Skeletal muscle tissue (tissue), 5 donors: ENCODE data around the gene SEMA4B. TPM values are rescaled to one million over a fixed set of nuclear protein-coding genes. Genes with fewer than 3 reads are reported as not detected.
"Not testable (repeated sequence)": the region's sequence is repeated elsewhere in the genome, so short reads cannot be mapped to it uniquely, and the experiment has no call there.

Experiments
- H3K27ac ChIP-seq: one replicate; pipeline ENCODE4 v1.7.0; 2013; ENCODE audit warnings: mild to moderate bottlenecking, low read depth, low read length, inconsistent platforms
- H3K27me3 ChIP-seq, 3 donors: one replicate each; pipeline ENCODE4 v1.7.0; 2013; ENCODE audit warnings: low read length in 3 of 3; ENCODE audit not compliant: control insufficient read depth in 3 of 3, insufficient read depth in 3 of 3
- H3K36me3 ChIP-seq, 3 donors: one replicate each; pipeline ENCODE4 v1.7.0; 2013; ENCODE audit warnings: low read length in 3 of 3; ENCODE audit not compliant: control insufficient read depth in 3 of 3, insufficient read depth in 3 of 3
- H3K4me1 ChIP-seq, 3 donors: one replicate each; pipeline ENCODE4 v1.7.0; 2013; ENCODE audit warnings: low read length in 3 of 3, mild to moderate bottlenecking in 3 of 3; ENCODE audit not compliant: control insufficient read depth in 3 of 3, insufficient read depth in 3 of 3
- H3K4me3 ChIP-seq, 3 donors: one replicate each; pipeline ENCODE4 v1.7.0; 2013; ENCODE audit warnings: low read length in 3 of 3
- H3K9ac ChIP-seq, 3 donors: one replicate each; pipeline ENCODE4 v1.7.0; 2013; ENCODE audit warnings: low read length in 3 of 3, mild to moderate bottlenecking in 3 of 3, moderate library complexity in 2 of 3, low read depth in 1 of 3
- H3K9me3 ChIP-seq, 3 donors: one replicate each; pipeline ENCODE4 v1.7.0; 2013; ENCODE audit warnings: low read length in 3 of 3; ENCODE audit not compliant: control insufficient read depth in 3 of 3
- small RNA-seq: library from RNA; depleted of rRNA; stranded (forward); fragments of <200 nt; gene quantifications from one replicate; pipeline ENCODE3, GENCODE V24; 2014
- total RNA-seq: library from RNA; depleted of rRNA; stranded (reverse); fragments of >200 nt; gene quantifications from one replicate; pipeline ENCODE4 v1.2.3, GENCODE V29; 2014
- donor health status: Osteomylitis.

SEMA4B gene
- total RNA-seq, 1 donor from 2014 or later, result 7.8 TPM

DNA sequence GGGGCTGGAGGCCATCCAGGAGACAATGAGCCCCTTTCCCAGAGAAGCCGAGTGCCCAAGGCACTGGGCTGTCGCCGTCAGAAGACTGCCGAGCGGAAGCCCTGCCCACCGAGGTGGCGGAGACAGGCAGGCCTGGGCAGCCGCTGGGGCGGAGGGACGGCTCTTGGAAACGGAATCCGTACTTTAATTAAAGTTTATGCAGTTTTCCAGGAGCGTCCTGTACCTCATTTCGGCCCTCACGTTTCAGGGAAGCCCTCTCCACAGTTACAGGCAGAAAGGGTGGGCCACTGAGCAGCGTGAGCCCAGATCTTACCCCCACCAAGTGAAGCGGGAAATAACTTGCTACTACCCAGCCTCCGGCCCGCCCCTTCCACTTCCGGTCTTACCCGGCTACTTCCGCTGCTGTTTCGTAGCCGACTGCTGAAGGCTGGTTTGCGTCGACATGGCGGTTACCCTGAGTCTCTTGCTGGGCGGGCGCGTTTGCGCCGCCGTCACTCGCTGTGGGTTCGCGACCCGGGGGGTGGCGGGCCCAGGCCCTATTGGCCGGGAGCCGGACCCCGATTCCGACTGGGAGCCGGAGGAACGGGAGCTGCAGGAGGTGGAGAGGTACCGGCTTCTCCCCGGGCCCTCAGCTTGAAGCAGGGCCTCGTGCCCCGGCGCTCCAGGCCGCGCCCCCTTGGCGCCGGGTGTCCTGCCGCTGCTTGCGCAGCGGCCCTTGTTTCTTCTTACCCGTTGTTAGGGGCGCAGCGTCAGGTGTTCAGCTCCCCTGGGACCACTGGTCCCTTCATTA is 64.3 kb downstream of the SEMA4B start, which contains the start of gene NGRN:
NGRN (plus strand) TSS at position 402 of the 790 bp plus-strand sequence; CDS start at position 443, 41 bp downstream.
- Histone ChIP-seq H3K4me1 (peaks cover 39 to 71% (median 40%) of the 10 kb centered on the region in 3 donors), H3K9ac (peak within 1 kb of the TSS; percentile 96 to 97 (median 96)), H3K4me3 (peak within 1 kb of the TSS; percentile 78 to 97 (median 94)), H3K9me3 (no peaks in the 10 kb centered on the region), H3K27me3 (no peaks in the 10 kb centered on the region), H3K27ac (peak within 1 kb of the TSS; percentile 93), H3K36me3 (peaks cover 7 to 17% (median 14%) of the 10 kb centered on the region in 3 donors)

DNA sequence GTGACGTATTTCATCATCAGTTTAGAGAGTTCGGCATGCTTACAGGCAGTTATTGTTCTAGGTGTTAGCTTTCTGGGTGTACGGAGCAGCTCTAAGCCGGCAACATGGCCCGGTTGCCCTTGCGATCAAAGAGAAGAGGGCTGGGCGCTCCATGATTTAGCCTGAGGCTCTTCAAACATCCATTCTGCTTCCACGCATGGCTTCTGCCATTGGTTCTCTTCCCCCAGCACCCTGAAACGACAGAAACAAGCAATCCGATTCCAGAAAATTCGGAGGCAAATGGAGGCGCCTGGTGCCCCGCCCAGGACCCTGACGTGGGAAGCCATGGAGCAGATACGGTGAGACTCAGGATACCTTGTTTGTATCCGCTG is 64.9 kb downstream of the SEMA4B start:
- Histone ChIP-seq H3K36me3 (peaks cover 7 to 19% (median 17%) of the 10 kb centered on the region in 3 donors), H3K4me1 (peaks cover 44 to 76% (median 46%) of the 10 kb centered on the region in 3 donors), H3K9me3 (no peaks in the 10 kb centered on the region), H3K9ac (peak overlapping the region; percentile 96 to 97 (median 96)), H3K27ac (peak overlapping the region; percentile 93), H3K4me3 (peak overlapping the region; percentile 78 to 97 (median 94)), H3K27me3 (no peaks in the 10 kb centered on the region)

DNA sequence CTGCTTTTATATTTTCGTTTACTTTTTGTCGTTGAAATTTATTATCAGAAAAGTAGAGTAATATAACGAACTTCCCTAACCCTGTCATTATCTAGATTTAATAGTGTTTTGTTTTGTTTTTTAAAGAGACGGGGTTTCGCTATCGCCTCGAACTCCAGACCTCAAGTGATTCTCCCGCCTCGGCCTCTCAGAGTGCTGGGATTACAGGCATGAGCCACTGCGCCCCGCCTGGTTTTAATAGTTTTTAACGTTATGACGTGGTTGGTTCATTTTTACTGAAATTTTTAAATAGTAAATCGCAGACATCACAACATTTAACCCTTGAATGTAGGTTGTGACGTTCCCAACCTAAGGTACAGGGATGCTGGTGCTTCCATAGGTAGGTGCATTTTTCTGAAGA is 65.4 kb downstream of the SEMA4B start:
- Histone ChIP-seq H3K4me3 (peak overlapping the region; percentile 78 to 97 (median 94)), H3K4me1 (peaks cover 49 to 80% (median 50%) of the 10 kb centered on the region in 3 donors), H3K27ac (peak overlapping the region; percentile 93), H3K27me3 (no peaks in the 10 kb centered on the region), H3K9me3 (no peaks in the 10 kb centered on the region), H3K36me3 (peaks cover 8 to 23% (median 18%) of the 10 kb centered on the region in 3 donors), H3K9ac (peak overlapping the region; percentile 96 to 97 (median 96))

DNA sequence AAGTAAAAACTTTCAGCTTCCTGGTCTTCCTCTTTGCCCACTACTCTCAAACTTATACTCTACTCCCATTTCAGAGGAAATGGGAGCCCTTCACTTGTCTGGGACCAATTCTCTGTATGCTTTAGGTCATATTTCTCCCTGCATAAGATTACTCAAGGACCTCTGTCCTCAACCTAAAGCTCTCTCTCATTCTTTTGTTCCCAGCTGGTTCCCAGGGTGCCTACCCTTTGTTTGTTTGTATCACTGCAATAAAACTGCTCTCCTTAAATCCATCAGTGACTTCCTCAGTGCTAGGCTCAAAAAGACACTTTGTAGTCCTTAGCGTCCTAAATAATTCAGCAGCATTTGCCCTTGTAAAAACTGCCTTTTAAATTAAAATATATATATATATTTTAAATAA is 67.3 kb downstream of the SEMA4B start:
- Histone ChIP-seq H3K36me3 (peaks cover 14 to 33% (median 30%) of the 10 kb centered on the region in 3 donors), H3K9ac (no peak overlapping the region), H3K9me3 (no peaks in the 10 kb centered on the region), H3K4me1 (peaks cover 55 to 70% (median 59%) of the 10 kb centered on the region in 3 donors), H3K27ac (peak overlapping the region; percentile 93), H3K27me3 (no peaks in the 10 kb centered on the region), H3K4me3 (peak overlapping the region in 1 of 3 donors; percentile 26)

DNA sequence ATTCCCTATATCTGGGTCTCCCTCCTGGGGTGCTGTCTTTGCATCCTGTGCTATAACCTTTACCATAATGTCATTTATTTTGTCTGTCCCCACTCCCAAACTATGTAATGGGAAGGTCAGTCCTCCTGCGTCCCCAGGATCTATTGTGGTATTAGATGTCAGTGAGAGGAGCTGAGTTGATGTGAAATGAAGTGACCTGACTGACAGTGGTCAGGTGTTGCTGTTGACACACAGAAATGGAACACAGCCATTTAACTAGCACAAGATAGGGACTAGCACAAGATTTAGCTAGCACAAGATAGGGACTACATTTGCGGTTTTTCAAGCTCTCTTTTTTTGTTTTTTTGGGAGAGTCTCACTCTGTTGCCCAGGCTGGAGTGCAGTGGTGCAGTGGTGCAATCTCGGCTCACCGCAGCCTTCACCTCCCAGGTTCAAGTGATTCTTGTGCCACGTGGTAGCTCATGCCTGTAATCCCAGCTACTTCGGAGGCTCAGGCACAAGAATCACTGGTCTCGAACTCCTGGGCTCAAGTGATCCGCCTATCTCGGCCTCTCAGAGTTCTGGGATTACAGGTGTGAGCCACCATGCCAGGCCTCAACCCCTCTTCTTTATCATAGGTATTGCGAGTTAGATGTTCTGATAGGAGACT is 69.5 kb downstream of the SEMA4B start:
- peak overlapping the region; percentile 83 for H3K27ac ChIP-seq
- peaks cover 41 to 53% (median 52%) of the 10 kb centered on the region in 3 donors for H3K4me1 ChIP-seq
- peak overlapping the region in 2 of 3 donors; percentile 47 to 68 for H3K9ac ChIP-seq
- no peaks in the 10 kb centered on the region for H3K9me3 ChIP-seq
- peaks cover 16 to 37% (median 35%) of the 10 kb centered on the region in 3 donors for H3K36me3 ChIP-seq
- peak overlapping the region in 1 of 3 donors; percentile 9 for H3K4me3 ChIP-seq
- H3K27me3 ChIP-seq, result no peaks in the 10 kb centered on the region

DNA sequence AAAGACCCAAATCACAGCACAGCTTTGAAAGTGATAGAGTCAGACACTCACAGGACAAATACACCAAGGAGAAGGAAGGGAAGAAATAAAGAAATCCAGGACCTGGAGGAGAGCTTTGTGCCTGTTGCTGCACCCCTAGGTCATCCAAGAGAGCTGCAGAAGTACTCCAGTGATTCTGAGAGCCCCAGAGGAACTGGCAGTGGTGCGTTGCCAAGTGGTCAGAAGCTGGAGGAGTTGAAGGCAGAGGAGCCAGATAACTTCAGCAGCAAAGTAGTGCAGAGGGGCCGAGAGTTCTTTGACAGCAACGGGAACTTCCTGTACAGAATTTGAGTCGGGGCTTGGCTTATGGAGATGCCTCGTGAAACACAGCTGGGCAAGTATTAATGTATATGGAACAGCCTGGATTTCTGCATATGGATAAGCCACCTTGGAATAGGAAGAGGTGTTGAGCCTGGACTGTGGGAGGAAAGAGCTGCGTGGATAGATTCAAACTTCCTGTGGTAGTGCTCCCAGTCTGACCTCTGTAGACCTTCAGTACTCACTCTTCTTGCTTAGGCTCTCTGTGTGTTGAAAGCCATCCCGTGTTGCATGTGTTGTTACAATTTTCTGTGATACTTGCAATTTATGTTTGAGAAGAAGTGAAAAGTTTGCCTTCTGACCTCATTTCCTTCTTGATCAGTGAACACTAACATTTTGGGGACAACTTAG is 70.5 kb downstream of the SEMA4B start:
- Histone ChIP-seq H3K27me3 (no peaks in the 10 kb centered on the region), H3K4me1 (peaks cover 40 to 50% (median 49%) of the 10 kb centered on the region in 3 donors), H3K36me3 (peaks cover 16 to 37% (median 33%) of the 10 kb centered on the region in 3 donors), H3K9ac (peak overlapping the region in 2 of 3 donors; percentile 44 to 47), H3K27ac (peak overlapping the region; percentile 83), H3K9me3 (no peaks in the 10 kb centered on the region), H3K4me3 (peak overlapping the region in 2 of 3 donors; percentile 13 to 35)

DNA sequence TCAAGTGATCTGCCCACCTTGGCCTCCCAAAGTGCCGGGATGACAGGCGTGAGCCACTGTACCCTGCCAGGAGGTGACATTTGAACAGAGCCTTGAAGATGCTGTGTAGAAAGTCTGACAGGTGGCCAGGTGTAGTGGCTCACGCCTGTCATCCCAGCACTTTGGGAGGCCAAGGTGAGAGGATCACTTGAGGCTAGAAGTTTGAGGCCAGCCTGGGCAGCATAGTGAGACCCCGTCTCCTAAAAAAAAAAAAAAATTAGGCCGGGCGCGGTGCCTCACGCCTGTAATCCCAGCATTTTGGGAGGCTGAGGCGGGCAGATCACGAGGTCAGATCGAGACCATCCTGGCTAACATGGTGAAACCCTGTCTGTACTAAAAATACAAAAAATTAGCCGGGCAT is 77.3 kb downstream of the SEMA4B start:
- not testable (repeated sequence) for H3K36me3 ChIP-seq, H3K4me3 ChIP-seq, H3K27ac ChIP-seq, H3K27me3 ChIP-seq, H3K4me1 ChIP-seq, H3K9ac ChIP-seq, H3K9me3 ChIP-seq

Small RNA genes within 50 kb of the gene (small RNA-seq; reads per million reads assigned to genes)
- not detected for gene RN7SL346P

Other genes starting within 250 kb of the SEMA4B start
- gene ZNF710, start 200.0 kb upstream of the SEMA4B start, total RNA-seq, result 3.7 TPM
- 185 TPM for gene IDH2, start 98.9 kb upstream of the SEMA4B start, total RNA-seq
- gene CIB1, start 32.6 kb downstream of the SEMA4B start, total RNA-seq, result 7.8 TPM
- 3.1 TPM for gene GDPGP1, start 32.9 kb downstream of the SEMA4B start, total RNA-seq
- gene TTLL13, start 48.2 kb downstream of the SEMA4B start, total RNA-seq, result not detected
- 67.3 TPM for gene NGRN, start 64.3 kb downstream of the SEMA4B start, total RNA-seq
- 2.1 TPM for gene ZNF774, start 151.0 kb downstream of the SEMA4B start, total RNA-seq
- gene IQGAP1, start 186.9 kb downstream of the SEMA4B start, total RNA-seq, result 104 TPM